HG03354 (cell line): ENCODE data around the gene ARHGEF9.

Experiments
- ATAC-seq: cut with Tn5 transposase; IDR thresholded peaks from one replicate; pipeline ENCODE4 v1.9.1; 2021; ENCODE audit warnings: mild to moderate bottlenecking; ENCODE audit not compliant: unreplicated experiment, poor library complexity, severe bottlenecking

ARHGEF9 gene

GRCh38 chrX:63747331-63747730, 37.7 kb downstream of the ARHGEF9 start:
- no peak for ATAC-seq

- peak; percentile 12 for ATAC-seq
Observed at GRCh38 chrX:63746715-63747114, 38.3 kb downstream of the ARHGEF9 start.

GRCh38 chrX:63746278-63746677, 38.7 kb downstream of the ARHGEF9 start:
- peak; percentile 84 for ATAC-seq

- ATAC-seq, result no peak
Observed at GRCh38 chrX:63744850-63745394, 40.1 kb downstream of the ARHGEF9 start.

- no peak for ATAC-seq
Observed at GRCh38 chrX:63743596-63743995, 41.4 kb downstream of the ARHGEF9 start.

GRCh38 chrX:63740382-63740781, 44.6 kb downstream of the ARHGEF9 start:
- ATAC-seq, result peak; percentile 72

GRCh38 chrX:63739885-63740284, 45.1 kb downstream of the ARHGEF9 start:
- ATAC-seq, result no peak

- ATAC-seq, result no peak
Observed at GRCh38 chrX:63738696-63739095, 46.3 kb downstream of the ARHGEF9 start.

GRCh38 chrX:63737131-63737921, 47.7 kb downstream of the ARHGEF9 start:
- no peak for ATAC-seq

GRCh38 chrX:63735882-63736281, 49.1 kb downstream of the ARHGEF9 start:
- no peak for ATAC-seq

GRCh38 chrX:63720293-63720692, 64.7 kb downstream of the ARHGEF9 start:
- ATAC-seq, result no peak

- no peak for ATAC-seq
Observed at GRCh38 chrX:63719633-63720032, 65.4 kb downstream of the ARHGEF9 start.

GRCh38 chrX:63718010-63718694, 66.9 kb downstream of the ARHGEF9 start:
- ATAC-seq, result peak; percentile 80

GRCh38 chrX:63713526-63713925, 71.5 kb downstream of the ARHGEF9 start:
- no peak for ATAC-seq

- ATAC-seq, result no peak
Observed at GRCh38 chrX:63708801-63709200, 76.2 kb downstream of the ARHGEF9 start.

GRCh38 chrX:63702556-63702955, 82.5 kb downstream of the ARHGEF9 start:
- no peak for ATAC-seq

GRCh38 chrX:63686878-63687714, 97.9 kb downstream of the ARHGEF9 start:
- peak; percentile 88 for ATAC-seq

GRCh38 chrX:63680423-63680822, 104.6 kb downstream of the ARHGEF9 start:
- no peak for ATAC-seq

- ATAC-seq, result no peak
Observed at GRCh38 chrX:63679432-63679831, 105.6 kb downstream of the ARHGEF9 start.

- ATAC-seq, result no peak
Observed at GRCh38 chrX:63675716-63676115, 109.3 kb downstream of the ARHGEF9 start.
